ENCODE measurements around the gene NXN.
"Not testable (repeated sequence)": the region's sequence is repeated elsewhere in the genome, so short reads cannot be mapped to it uniquely, and the experiment has no call there.

Gene NXN

GRCh38 chr17:913207-913606, 66.4 kb downstream of the NXN start:
- TF ChIP-seq CTCF (IDR thresholded peaks at IDR 0.05; ENCODE audit: extremely low read depth, insufficient read depth, missing control alignments) = no peak
- DNase-seq (ENCODE audit: low spot score) = no peak
- in situ Hi-C loops (cut with MboI; ENCODE audit: low pct_unique_long_range_greater_than_20kb, low sequenced_read_pairs, unreplicated experiment) = no loop called here

GRCh38 chr17:909642-910323, 69.8 kb downstream of the NXN start:
- DNase-seq (ENCODE audit: low spot score) = no peak
- TF ChIP-seq CTCF (IDR thresholded peaks at IDR 0.05; ENCODE audit: extremely low read depth, insufficient read depth, missing control alignments) = no peak

GRCh38 chr17:907725-908124, 71.9 kb downstream of the NXN start:
- DNase-seq (ENCODE audit: low spot score) = no peak
- no peak for TF ChIP-seq CTCF (IDR thresholded peaks at IDR 0.05; ENCODE audit: extremely low read depth, insufficient read depth, missing control alignments)
- in situ Hi-C loops (cut with MboI; ENCODE audit: low pct_unique_long_range_greater_than_20kb, low sequenced_read_pairs, unreplicated experiment) = no loop called here

More at GRCh38 chr17:909642-910323, 69.8 kb downstream of the NXN start:
- in situ Hi-C loops (cut with MboI; ENCODE audit: low pct_unique_long_range_greater_than_20kb, low sequenced_read_pairs, unreplicated experiment) = no loop called here

- DNase-seq (ENCODE audit: low spot score); in situ Hi-C loops (cut with MboI; ENCODE audit: low pct_unique_long_range_greater_than_20kb, low sequenced_read_pairs, unreplicated experiment): not testable (repeated sequence)
These were observed 73.9 kb downstream of the NXN start for GRCh38 chr17:905708-906107.

GRCh38 chr17:903691-904481, 75.7 kb downstream of the NXN start:
- no peak for TF ChIP-seq CTCF (IDR thresholded peaks at IDR 0.05; ENCODE audit: extremely low read depth, insufficient read depth, missing control alignments)
- no peak for DNase-seq (ENCODE audit: low spot score)
- in situ Hi-C loops (cut with MboI; ENCODE audit: low pct_unique_long_range_greater_than_20kb, low sequenced_read_pairs, unreplicated experiment) = no loop called here

- in situ Hi-C loops (cut with MboI; ENCODE audit: low pct_unique_long_range_greater_than_20kb, low sequenced_read_pairs, unreplicated experiment) = no loop called here
- DNase-seq (ENCODE audit: low spot score) = no peak
- TF ChIP-seq CTCF (IDR thresholded peaks at IDR 0.05; ENCODE audit: extremely low read depth, insufficient read depth, missing control alignments) = no peak
These were observed 77.1 kb downstream of the NXN start for GRCh38 chr17:902463-902862.

- no peak for TF ChIP-seq CTCF (IDR thresholded peaks at IDR 0.05; ENCODE audit: extremely low read depth, insufficient read depth, missing control alignments)
- in situ Hi-C loops (cut with MboI; ENCODE audit: low pct_unique_long_range_greater_than_20kb, low sequenced_read_pairs, unreplicated experiment) = no loop called here
- DNase-seq (ENCODE audit: low spot score) = no peak
These were observed 77.6 kb downstream of the NXN start for GRCh38 chr17:901964-902363.
